ENCODE results near the gene RYR3. TPM values are rescaled to one million over a fixed set of nuclear protein-coding genes. Genes with fewer than 3 reads are reported as not detected.

Gene RYR3
- total and polyA plus RNA-seq, 10 of the 15 experiments (the other 5 are each of a cell fraction or from before 2014, with no cell fraction given), result under 0.01 to 0.44 (median 0.16) TPM; not detected in 5

- BruUV-seq (replicated peaks), result no TSS peak
- SMC1A ChIA-PET (ENCODE audit: uncharacterized antibody, unreplicated experiment), result no interaction called here
- no peaks in the 10 kb centered on the region for H3K36me3 ChIP-seq (ENCODE audit: control insufficient read depth in 2 of 2, insufficient read depth in 2 of 2, low read length in 1 of 2)
- H4K20me1 ChIP-seq (ENCODE audit: control insufficient read depth, insufficient read depth), result no peaks in the 10 kb centered on the region
- no peak overlapping the region for H3K27ac ChIP-seq (ENCODE audit: control insufficient read depth, insufficient read depth)
- RAD21 ChIA-PET (ENCODE audit: unreplicated experiment), result no interaction called here
- CTCF ChIA-PET, result no interaction called here
- 19% methylated on average over 2 of the region's 2 CpGs for WGBS (ENCODE audit: insufficient coverage, insufficient replicate concordance, low lambda C conversion rate, missing lambda C conversion rate)
- in situ Hi-C loops (cut with MboI), result no loop called here
- no peak for DNase-seq (ENCODE audit: low read depth, low spot score)
- H3K4me3 ChIP-seq, result no peak overlapping the region
- POLR2A ChIA-PET, result no interaction called here
- no peak for ATAC-seq
- no peak overlapping the region for H2AFZ ChIP-seq (ENCODE audit: control insufficient read depth, low read depth, low read length)
- no peaks in the 10 kb centered on the region for H3K79me2 ChIP-seq (ENCODE audit: control insufficient read depth, insufficient read depth, low read length)
- H3K9ac ChIP-seq (ENCODE audit: control insufficient read depth, insufficient read depth, low read length), result no peak overlapping the region
- no peak for FAIRE-seq
- H3K27me3 ChIP-seq (replicated peaks in 1 of 2; ENCODE audit: control insufficient read depth in 2 of 2, insufficient read depth in 2 of 2, low read length in 1 of 2), result no peaks in the 10 kb centered on the region
- H3K4me1 ChIP-seq (ENCODE audit: control insufficient read depth, insufficient read depth, low read length), result 0 out of 2 replicates have a peak, but pooled peaks cover 1% of the 10 kb centered on the region
- no peaks in the 10 kb centered on the region for H3K9me3 ChIP-seq (replicated peaks; ENCODE audit: control insufficient read depth, insufficient read depth, low read length)
- no peak overlapping the region for H3K4me2 ChIP-seq (ENCODE audit: control insufficient read depth, insufficient read depth)
- intact Hi-C loops (cut with micrococcal nuclease; ENCODE audit: unreplicated experiment), result no loop called here
- no peak for TF ChIP-seq MTA3 (IDR thresholded peaks at IDR 0.05; ENCODE audit: borderline replicate concordance, low read length)
- no peak for TF ChIP-seq SMARCA5 (IDR thresholded peaks at IDR 0.05)
- no peak for TF ChIP-seq SUPT20H (IDR thresholded peaks at IDR 0.05; ENCODE audit: borderline replicate concordance, control insufficient read depth, low read depth, low read length)
- no peak for TF ChIP-seq ZSCAN29 (IDR thresholded peaks at IDR 0.05)
- TF ChIP-seq YY1 (IDR thresholded peaks at IDR 0.05; ENCODE audit: low read depth, low read length), result no peak
- no peak for TF ChIP-seq ATF7 (IDR thresholded peaks at IDR 0.05; ENCODE audit: low read depth)
- TF ChIP-seq IRF5 (IDR thresholded peaks at IDR 0.05; ENCODE audit: borderline replicate concordance), result no peak
- TF ChIP-seq ZNF622 (IDR thresholded peaks at IDR 0.05), result no peak
- TF ChIP-seq NRF1 (conservative IDR thresholded peaks at IDR 0.05; ENCODE audit: low read depth, low read length), result no peak
Measured at GRCh38 chr15:33664947-33665346, 354.2 kb downstream of the RYR3 start.
